GM10248 (cell line): Measurements from ENCODE around the gene GRID1.

Source experiments
- CTCF ChIA-PET: fragments of 300-600 bp; sonication (Branson Sonifier 250); formaldehyde crosslinking; extraction: SDS; loops from one replicate; lab custom pipeline; 2021; ENCODE audit warnings: antibody characterized with exemption; lab: Yijun Ruan, JAX
- POLR2A ChIA-PET: fragments of 350-650 bp; sonication (Branson Sonifier 250); formaldehyde crosslinking; extraction: SDS; loops from one replicate; lab custom pipeline; 2020; ENCODE audit warnings: antibody characterized with exemption; lab: Yijun Ruan, JAX
- DNase-seq: peaks from one replicate; pipeline ENCODE4 v3.0.0; 2012; ENCODE audit errors: extremely low spot score
- TF ChIP-seq, protein P1 (sequence below): IDR thresholded peaks from 2 replicates; pipeline ENCODE4 v1.5.1; 2012; ENCODE audit warnings: mild to moderate bottlenecking, low read depth; ENCODE audit errors: extremely low read depth, missing control alignments, control extremely low read depth

Gene GRID1

DNA sequence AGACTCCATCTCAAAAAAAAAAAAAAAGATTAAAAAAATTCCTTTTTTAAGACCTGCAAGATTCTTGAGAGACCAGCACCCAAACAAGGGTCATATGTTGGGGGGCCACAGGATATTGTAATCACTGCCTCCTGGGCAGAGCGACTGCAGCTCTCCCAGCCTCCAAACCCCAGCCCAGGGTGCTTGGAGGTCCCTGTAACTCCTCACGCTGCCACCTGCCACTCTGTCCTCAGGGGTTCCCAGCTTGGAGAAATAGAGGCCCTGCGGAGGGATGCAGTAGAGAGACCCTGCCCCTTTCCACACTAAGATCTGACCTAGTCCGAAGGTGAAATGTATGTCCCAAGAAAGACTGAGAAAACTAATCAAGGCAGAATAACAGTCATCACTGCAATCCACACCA lies 343.7 kb downstream of the GRID1 start:
- no peak for DNase-seq
- TF ChIP-seq, protein P1, sequence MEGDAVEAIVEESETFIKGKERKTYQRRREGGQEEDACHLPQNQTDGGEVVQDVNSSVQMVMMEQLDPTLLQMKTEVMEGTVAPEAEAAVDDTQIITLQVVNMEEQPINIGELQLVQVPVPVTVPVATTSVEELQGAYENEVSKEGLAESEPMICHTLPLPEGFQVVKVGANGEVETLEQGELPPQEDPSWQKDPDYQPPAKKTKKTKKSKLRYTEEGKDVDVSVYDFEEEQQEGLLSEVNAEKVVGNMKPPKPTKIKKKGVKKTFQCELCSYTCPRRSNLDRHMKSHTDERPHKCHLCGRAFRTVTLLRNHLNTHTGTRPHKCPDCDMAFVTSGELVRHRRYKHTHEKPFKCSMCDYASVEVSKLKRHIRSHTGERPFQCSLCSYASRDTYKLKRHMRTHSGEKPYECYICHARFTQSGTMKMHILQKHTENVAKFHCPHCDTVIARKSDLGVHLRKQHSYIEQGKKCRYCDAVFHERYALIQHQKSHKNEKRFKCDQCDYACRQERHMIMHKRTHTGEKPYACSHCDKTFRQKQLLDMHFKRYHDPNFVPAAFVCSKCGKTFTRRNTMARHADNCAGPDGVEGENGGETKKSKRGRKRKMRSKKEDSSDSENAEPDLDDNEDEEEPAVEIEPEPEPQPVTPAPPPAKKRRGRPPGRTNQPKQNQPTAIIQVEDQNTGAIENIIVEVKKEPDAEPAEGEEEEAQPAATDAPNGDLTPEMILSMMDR = no peak
- ChIA-PET CTCF (no interaction called here), POLR2A (no interaction called here)

DNA sequence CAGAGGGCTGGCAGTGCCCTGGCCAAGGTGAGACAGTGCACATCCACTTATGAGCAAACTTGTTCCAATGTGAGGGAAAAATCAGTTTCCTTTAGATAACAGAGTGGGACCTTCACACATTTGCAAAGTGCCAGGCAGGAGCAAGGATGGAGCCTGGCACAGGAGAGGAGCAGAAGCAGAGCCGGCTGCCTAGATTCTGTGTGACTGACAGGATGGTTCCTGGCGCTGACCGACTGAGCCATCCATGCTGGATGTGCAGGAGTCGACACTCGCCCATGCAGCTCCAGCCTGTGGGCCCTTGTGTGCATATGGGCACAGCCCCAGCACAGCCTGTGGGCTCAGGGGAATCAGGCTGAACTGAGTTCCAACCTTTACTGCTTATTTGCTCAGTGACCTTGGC lies 346.5 kb downstream of the GRID1 start:
- TF ChIP-seq, protein P1 = no peak
- POLR2A ChIA-PET = no interaction called here
- DNase-seq = no peak
- CTCF ChIA-PET = interaction anchor here (3.9 kb wide), 1 partner anchor 8 kb away, joined by 12 read pairs; no protein-coding TSS in a partner anchor

DNA sequence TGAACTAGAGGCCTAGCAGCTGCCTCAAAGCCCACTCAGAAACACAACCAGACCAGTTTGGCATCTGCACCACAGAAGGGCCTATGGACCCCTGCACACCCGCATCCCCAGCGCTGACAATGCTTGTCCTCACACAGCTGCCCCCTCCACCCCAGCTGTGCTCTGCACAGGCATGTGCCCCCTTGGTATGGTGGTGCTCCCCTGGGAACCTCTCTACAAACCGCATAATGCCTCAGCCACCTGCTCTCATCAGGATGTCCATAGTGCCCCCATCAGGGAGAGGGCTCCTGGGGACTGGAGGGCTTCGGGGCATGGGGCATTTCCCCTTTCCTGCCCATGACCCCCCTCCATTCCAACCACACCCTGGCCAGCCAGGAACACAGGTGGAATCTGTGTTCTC lies 347.5 kb downstream of the GRID1 start:
- POLR2A ChIA-PET = no interaction called here
- CTCF ChIA-PET = interaction anchor here (1.2 to 3.9 kb wide), 3 partner anchors 9 to 19 kb away, joined by 3 to 12 read pairs (median 3); no protein-coding TSS in a partner anchor
- TF ChIP-seq, protein P1 = no peak
- no peak for DNase-seq

DNA sequence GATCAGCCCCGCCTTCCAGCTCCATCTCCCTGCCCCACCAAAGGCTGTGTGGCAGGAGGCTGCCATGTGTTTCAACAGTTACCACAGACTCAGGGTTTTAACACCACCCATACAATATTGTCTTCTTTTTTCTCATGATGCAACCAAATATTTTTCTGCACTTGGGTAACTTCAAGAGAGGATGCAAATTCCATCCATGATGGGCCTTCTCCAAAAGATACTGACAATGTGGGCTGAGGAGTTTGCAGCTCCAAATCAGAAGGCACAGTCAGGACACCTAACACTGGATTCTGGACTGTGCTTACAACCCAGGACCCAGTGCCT lies 347.9 kb downstream of the GRID1 start:
- CTCF ChIA-PET = interaction anchor here (1.2 to 3.9 kb wide), 3 partner anchors 10 to 19 kb away, joined by 3 to 12 read pairs (median 3); no protein-coding TSS in a partner anchor
- no peak for DNase-seq
- POLR2A ChIA-PET = no interaction called here
- TF ChIP-seq, protein P1 = no peak

DNA sequence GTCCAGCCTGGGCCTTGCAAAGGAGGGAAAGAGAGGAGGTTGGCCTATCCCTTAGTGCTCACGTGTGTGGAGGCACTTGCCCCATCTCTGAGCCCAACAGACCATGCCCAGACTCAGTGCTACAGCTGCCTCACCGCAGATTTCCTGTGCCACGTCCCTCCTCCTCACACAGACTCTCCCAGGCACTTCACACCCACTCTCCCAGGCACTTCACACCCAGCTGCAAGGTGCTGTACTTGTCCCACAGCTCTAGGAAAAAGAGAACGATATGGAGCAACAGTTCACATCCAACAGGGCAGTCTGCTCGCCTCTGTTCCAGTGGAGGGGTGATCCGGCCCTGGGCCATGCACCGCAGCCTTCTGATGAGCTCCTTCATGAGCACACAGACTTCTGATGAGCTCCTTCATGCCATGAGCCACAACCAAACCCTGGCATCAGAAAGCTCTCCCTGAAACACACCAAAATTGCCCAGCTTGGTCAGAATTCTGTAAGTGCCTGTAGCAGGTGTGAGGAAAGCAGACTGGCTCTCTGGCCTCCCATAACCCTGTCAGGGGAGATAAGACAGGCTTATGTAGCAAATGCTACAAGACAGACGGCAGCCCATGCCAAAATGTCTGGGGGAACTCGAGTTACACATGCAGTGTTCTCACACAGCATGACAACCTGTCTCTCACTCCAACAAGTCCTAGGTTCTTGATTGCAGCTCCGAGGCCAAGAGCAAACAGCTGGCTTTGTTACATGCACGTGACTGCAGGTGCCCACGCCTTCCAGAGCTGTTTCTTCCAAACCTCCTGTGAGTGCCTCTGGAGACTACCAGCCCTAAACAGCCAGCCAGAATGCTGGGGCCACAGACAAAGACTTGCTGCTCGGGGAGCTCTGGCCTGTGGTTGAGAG lies 348.5 kb downstream of the GRID1 start:
- CTCF ChIA-PET = interaction anchor here (1.2 to 3.9 kb wide), 3 partner anchors 9 to 18 kb away, joined by 3 to 12 read pairs (median 3); no protein-coding TSS in a partner anchor
- no peak for DNase-seq
- POLR2A ChIA-PET = no interaction called here
- TF ChIP-seq, protein P1 = no peak

DNA sequence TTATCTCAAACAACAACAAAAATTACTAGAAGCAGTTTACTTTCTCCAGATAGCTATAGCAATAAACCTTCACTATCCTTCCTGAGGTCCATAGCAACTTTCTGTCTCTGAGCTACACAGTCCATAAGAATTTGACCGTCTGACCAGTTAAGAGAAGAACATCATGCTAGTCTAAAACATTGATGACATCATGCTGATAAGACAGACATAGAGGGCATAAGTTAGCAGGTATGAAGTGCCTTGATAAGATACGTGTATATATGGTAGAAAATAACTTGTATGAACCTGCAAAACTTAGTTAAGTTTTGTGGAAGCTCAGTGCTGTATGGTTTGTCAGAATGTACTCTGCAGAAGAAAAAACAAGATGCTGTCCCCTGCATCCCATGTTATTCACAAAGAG lies 353.0 kb downstream of the GRID1 start:
- ChIA-PET CTCF (no interaction called here), POLR2A (no interaction called here)
- TF ChIP-seq, protein P1 = no peak
- no peak for DNase-seq
